22Rv1 (cell line): Measurements from ENCODE around the gene ISG15.
"Not testable (repeated sequence)": the region's sequence is repeated elsewhere in the genome, so short reads cannot be mapped to it uniquely, and the experiment has no call there.

Experiments
- H3K27ac ChIP-seq: fragments of 450-650 bp; 2 replicates; pipeline ENCODE4 v1.5.1; 2017
- ZFX ChIP-seq: fragments of 450-650 bp; IDR thresholded peaks from 2 replicates; pipeline ENCODE4 v1.6.1; 2017; ENCODE audit warnings: antibody characterized with exemption, borderline replicate concordance
- TF ChIP-seq, protein P1 (sequence below): fragments of 450-650 bp; IDR thresholded peaks from 2 replicates; pipeline ENCODE4 v1.5.1; 2017; ENCODE audit warnings: mild to moderate bottlenecking

The ISG15 gene

DNA sequence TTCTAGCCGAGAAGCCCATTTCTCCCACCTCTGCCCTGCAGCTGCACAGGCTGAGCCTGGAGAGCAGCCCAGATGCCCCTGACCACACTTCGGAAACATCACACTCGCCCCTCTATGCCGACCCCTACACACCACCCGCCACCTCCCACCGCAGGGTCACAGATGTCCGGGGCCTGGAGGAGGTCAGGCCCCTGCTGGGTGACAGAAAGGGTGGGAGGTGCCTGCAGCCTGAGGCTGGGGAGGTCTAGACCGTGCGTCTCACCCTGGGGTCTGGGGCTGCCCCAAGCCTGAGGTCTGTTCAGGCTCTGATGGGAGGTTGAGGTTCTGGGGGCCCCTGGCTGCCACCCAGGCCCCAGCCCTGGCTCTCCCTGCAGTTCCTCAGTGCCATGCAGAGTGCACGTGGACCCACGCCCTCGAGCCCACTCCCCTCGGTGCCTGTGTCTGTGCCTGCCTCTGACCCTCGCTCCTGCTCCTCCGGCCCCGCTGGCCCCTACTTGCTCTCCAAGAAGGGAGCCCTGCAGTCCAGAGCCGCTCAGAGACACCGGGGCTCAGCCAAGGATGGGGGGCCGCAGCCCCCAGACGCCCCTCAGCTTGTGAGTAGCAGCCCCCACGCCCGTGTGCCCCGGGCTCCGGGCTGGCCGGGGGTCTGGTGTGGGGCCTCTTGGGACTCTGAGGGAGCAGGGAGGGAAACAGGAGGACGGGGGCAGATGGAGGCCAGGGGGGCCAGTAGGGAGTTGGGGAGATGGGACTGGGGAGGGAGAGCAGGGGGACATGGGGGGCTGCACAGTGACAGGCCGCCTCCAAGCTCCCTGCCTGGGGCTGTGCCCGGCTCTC, 39.6 kb upstream of the ISG15 start:
- no peak overlapping the region for H3K27ac ChIP-seq
- TF ChIP-seq ZFX = no peak
- TF ChIP-seq, protein P1, sequence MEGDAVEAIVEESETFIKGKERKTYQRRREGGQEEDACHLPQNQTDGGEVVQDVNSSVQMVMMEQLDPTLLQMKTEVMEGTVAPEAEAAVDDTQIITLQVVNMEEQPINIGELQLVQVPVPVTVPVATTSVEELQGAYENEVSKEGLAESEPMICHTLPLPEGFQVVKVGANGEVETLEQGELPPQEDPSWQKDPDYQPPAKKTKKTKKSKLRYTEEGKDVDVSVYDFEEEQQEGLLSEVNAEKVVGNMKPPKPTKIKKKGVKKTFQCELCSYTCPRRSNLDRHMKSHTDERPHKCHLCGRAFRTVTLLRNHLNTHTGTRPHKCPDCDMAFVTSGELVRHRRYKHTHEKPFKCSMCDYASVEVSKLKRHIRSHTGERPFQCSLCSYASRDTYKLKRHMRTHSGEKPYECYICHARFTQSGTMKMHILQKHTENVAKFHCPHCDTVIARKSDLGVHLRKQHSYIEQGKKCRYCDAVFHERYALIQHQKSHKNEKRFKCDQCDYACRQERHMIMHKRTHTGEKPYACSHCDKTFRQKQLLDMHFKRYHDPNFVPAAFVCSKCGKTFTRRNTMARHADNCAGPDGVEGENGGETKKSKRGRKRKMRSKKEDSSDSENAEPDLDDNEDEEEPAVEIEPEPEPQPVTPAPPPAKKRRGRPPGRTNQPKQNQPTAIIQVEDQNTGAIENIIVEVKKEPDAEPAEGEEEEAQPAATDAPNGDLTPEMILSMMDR = no peak

DNA sequence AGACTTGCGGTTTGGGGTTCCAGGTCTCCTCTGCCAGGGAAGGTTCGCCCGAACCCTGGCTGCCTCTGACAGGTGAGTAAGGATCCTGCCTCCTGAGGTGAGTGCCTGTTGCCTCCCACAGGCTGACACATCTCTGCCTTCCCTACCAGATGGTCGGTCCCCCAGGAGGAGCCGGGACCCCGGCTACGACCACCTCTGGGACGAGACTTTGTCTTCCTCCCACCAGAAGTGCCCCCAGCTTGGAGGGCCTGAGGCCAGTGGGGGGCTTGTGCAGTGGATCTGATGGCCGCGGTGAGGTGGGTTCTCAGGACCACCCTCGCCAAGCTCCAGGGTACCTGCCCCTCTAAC, 39.0 kb upstream of the ISG15 start:
- H3K27ac ChIP-seq = no peak overlapping the region
- TF ChIP-seq, protein P1 = no peak
- no peak for TF ChIP-seq ZFX

DNA sequence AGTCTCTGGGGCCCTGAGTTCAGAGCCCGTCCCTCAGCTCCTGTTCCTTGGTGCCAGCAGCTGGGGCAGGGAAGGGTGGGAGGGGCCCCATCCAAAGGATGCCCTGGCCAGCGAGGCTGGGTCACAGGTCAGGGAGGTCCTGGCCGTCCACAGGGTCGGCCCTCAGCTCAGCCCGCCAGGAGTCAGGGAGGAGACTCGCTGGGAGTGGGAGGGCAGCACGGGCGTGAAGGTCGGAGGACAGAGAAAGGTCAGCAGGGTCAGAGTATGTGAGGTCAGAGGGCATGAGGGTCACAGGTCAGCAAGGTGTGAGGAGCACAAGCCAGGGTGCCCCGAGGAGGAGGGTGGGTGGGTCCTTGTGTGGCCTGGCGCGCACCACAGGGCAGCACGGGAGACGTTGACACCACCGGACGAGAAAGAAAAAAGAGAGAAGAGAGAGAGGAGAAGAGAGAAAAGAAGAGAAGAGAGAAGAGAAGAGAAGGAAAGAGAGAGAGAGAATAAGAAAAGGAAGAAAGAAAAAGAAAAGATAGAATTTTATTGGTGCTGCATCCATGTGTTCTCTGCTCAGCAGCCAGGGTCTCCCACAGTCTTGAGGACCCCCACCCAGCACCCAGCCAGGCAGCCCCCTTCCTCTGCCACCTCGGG, 38.5 kb upstream of the ISG15 start:
- TF ChIP-seq ZFX = no peak
- TF ChIP-seq, protein P1 = no peak
- H3K27ac ChIP-seq = no peak overlapping the region

DNA sequence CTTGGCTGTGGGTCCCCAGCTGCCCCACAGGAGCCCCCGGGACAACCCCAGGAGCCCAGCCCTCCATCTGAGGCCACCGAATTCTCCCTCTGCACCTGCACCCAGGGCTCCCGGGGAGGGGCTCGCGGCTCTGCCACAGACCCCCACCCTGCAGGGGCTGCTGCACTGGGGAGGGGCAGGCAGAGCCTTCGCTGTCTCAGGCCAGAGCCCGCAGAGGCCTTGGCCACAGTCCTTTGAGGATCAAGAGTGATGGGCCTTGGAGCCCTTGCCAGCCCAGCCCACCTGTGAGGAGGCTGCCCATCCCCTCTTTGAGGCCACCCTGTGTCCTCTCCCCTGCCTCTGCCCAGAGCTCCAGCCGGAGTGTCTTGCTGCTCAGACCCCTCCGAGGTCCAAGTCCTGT, 37.9 kb upstream of the ISG15 start:
- H3K27ac ChIP-seq = peak overlapping the region; percentile 63; the same call in 1 of the 2 replicates

DNA sequence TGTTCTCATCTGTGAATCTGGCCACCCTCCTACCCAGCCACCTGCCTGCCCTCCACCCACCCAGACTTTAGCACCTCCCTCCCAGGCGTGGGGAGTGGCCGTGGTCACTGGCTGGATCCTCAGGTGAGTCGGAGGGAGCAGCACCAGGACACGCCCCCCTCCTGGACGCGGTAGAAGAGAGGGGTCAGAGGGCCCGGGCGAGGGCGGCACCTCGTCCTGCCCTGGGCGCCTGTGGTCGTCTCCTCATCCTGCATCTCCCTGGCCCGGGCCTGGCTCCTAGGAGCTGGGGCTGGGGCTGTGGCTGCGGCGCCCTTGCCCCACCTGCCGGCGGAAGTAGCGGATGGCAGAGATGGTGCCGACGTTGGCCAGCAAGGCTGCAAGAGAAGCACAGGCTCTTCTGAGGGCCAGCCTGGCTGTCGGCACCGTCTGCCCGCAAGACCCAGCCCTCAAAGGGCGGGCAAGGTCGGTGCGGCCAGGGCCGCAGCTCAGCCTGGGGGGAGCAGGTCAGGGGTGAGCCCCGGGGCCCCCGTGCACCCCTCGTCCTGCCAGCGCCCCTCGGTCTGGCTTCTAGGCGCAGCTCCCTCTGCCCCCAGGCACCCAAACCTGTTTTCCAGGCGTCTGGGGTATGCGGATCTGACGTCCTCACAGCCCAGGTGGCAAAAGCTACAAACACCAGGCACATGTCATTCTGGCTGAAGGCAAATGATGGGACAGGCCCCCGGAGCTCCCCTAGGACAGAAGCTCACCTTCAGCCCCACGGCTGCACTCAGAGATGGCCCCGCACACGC, 37.2 kb upstream of the ISG15 start:
- TF ChIP-seq, protein P1 = peak; percentile 69
- no peak for TF ChIP-seq ZFX

More for the DNA sequence above, 37.9 kb upstream of the ISG15 start:
- no peak for TF ChIP-seq ZFX
- TF ChIP-seq, protein P1 = no peak

DNA sequence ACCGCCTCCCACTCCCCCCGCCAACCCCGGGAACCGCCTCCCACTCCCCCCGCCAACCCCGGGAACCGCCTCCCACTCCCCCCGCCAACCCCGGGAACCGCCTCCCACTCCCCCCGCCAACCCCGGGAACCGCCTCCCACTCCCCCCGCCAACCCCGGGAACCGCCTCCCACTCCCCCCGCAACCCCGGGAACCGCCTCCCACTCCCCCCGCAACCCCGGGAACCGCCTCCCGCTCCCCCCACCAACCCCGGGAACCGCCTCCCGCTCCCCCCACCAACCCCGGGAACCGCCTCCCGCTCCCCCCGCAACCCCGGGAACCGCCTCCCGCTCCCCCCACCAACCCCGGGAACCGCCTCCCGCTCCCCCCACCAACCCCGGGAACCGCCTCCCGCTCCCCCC, 36.5 kb upstream of the ISG15 start:
- not testable (repeated sequence) for H3K27ac ChIP-seq

More for the DNA sequence above, 37.2 kb upstream of the ISG15 start:
- H3K27ac ChIP-seq = peak overlapping the region; percentile 63

DNA sequence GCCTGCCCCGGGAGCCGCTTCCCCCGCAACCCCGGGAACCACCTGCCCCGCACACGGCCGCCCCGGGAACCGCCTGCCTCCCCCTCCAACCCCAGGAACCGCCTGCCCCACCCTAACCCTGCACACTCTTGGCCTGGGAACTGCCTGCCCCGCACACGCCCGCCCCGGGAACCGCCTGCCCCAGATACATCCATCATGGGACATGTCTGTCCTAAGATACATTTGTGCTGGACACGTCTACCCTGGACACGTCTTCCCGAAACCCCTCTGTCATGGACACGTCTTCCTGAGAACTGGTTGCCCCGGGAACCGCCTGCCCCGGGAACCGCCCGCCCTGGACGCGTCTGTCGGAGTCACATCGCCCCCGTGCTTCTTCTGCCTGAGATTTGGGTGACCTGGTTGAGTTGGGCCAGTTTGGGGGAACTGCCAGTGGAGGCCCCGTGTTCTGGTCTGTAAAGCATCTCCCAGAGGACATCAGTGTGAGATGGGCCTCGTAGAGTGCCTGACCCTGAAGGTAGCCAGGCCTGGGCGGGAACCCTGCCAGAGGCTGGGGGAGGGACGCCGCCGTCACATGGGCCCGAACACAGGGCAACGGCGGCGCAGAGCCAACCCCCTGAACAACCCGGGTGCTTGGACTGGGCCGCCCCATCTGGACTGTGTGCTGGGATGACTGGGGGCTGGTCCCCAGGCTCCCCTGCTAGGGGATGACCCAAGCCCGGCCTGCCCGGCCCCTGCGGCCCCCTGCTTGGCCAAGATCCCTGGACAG, 35.0 kb upstream of the ISG15 start:
- peak overlapping the region; percentile 12; the same call in 1 of the 2 replicates for H3K27ac ChIP-seq
- TF ChIP-seq, protein P1 = no peak
- no peak for TF ChIP-seq ZFX
